T1000 (cell line): ENCODE results near the gene RAB3IP.
"Not testable (repeated sequence)": the region's sequence is repeated elsewhere in the genome, so short reads cannot be mapped to it uniquely, and the experiment has no call there.

ENCODE experiments used
- DNase-seq: peaks from one replicate; lab custom pipeline; 2025; ENCODE audit warnings: mixed read lengths; lab: John Stamatoyannopoulos, UW

The RAB3IP gene

GRCh38 chr12:69755302-69755701 lies 16.6 kb downstream of the RAB3IP start:
- no peak for DNase-seq

- no peak for DNase-seq
These were observed 17.6 kb downstream of the RAB3IP start for GRCh38 chr12:69756088-69756755.

DNA sequence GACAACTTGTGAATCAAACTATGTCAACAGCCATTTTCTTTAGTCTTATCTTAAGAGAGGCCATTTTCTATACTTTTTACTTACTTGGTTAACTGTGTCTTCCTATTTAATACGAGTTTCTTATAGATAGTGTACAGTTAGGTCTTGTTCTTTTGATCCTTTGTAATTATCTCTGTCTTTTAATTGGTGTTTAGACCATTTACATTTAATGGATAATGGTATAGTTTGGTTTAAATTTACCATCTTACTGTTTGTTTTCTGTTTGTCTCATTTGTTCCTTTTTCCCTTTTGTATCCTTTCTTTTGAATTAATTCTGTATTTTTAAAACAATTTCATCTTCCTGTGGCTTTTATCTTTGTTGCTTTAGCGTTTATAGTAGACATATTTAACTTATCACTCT lies 19.4 kb downstream of the RAB3IP start:
- no peak for DNase-seq

DNA sequence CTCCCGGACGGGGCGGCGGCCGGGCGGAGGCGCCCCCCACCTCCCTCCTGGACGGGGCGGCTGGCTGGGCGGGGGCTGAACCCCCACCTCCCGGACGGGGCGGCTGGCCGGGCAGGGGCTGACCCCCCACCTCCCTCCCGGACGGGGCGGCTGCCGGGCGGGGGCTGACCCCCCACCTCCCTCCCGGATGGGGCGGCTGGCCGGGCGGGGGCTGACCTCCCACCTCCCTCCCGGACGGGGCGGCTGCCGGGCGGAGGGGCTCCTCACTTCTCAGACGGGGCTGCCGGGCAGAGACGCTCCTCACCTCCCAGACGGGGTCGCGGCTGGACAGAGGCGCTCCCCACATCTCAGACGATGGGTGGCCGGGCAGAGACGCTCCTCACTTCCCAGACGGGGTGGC lies 20.9 kb downstream of the RAB3IP start:
- not testable (repeated sequence) for DNase-seq

GRCh38 chr12:69765515-69765914 lies 26.9 kb downstream of the RAB3IP start:
- DNase-seq, result no peak

GRCh38 chr12:69766260-69766659 lies 27.6 kb downstream of the RAB3IP start:
- no peak for DNase-seq

GRCh38 chr12:69779928-69780327 lies 41.3 kb downstream of the RAB3IP start:
- DNase-seq, result no peak

DNA sequence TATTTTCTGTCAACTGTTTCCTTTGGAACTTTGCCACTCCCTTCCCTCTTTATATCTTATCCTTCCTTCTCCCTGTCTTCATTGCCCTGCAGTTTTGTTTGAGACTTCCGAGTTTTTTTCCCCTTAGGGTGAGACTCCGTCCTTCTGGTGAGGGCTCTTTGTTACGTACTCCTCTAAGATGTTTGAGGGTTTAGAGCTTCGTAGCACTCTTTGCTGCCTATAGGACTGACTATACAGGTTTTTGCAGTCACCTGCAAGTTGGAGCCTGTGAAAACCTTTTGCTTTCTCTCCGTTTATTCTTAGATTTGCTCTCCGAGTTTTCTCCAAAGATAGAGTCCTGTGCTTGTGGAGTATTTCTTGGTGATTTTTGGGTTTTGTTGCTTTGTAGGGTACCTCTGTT lies 44.7 kb downstream of the RAB3IP start:
- DNase-seq, result no peak

GRCh38 chr12:69789351-69789750 lies 50.7 kb downstream of the RAB3IP start:
- no peak for DNase-seq

- no peak for DNase-seq
These were observed 53.9 kb downstream of the RAB3IP start for GRCh38 chr12:69792533-69792932.

DNA sequence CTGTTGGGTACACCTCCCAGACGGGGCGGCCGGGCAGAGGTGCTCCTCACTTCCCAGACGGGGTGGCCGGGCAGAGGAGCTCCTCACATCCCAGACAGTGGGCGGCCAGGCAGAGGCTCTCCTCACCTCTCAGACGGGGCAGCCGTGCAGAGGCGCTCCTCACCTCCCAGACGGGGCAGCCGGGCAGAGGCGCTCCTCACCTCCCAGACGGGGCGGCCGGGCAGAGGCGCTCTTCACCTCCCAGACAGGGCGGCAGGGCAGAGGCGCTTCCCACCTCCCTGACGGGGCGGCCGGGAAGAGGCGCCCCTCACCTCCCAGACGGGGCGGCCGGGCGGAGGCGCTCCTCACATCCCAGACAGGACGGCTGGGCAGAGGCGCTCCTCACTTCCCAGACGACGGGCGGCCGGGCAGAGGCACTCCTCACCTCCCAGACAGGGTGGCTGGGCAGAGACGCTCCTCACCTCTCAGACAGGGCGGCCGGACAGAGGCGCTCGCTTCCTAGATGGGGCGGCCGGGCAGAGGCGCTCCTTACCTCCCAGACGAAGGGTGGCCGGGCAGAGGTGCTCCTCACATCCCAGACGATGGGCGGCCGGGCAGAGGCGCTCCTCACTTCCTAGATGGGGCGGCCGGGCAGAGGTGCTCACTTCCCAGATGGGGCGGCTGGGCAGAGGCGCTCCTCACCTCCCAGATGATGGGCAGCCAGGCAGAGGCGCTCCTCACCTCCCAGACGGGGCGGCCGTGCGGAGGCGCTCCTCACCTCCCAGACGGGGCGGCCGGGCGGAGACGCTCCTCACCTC lies 68.6 kb downstream of the RAB3IP start:
- DNase-seq, result not testable (repeated sequence)

GRCh38 chr12:69810870-69811498 lies 72.3 kb downstream of the RAB3IP start:
- no peak for DNase-seq

DNA sequence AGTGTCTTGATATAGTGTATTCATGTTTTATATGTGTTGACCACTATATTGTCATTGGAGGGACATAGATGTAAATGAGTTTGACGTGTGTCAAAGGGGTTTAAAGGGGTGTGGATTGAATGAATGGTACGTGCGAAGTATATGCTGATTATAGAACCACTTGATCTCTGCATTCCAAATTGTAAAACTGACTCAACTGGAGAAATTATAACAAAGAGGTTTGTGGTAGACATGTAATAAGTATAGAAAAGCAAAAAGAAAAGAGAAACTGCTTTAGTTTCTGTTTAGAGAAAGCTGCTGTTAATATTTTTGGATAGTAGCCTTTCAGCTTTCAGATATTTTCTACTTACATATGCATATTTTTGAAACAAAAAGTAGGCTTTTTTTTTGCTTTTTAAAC lies 77.4 kb downstream of the RAB3IP start:
- DNase-seq, result no peak

DNA sequence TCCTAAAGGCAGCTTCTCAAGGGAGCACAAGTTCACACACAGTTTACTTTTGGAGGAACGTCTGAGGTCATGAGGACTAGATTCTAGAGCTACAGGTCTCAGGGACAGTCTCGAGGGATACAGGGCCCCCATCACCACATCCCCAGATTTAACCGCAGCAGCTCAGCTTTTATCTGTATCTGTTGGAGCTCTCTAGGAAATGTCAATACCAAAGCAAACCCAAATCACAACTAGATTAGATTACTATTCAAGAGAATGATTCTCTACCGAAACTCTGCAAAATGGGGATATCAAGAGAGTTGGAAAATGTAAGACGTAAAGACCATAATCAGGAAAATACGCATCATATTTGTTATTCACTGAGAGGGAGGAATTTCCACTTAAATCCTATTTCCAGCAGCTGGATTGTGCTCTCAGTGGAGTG lies 82.4 kb downstream of the RAB3IP start:
- no peak for DNase-seq

DNA sequence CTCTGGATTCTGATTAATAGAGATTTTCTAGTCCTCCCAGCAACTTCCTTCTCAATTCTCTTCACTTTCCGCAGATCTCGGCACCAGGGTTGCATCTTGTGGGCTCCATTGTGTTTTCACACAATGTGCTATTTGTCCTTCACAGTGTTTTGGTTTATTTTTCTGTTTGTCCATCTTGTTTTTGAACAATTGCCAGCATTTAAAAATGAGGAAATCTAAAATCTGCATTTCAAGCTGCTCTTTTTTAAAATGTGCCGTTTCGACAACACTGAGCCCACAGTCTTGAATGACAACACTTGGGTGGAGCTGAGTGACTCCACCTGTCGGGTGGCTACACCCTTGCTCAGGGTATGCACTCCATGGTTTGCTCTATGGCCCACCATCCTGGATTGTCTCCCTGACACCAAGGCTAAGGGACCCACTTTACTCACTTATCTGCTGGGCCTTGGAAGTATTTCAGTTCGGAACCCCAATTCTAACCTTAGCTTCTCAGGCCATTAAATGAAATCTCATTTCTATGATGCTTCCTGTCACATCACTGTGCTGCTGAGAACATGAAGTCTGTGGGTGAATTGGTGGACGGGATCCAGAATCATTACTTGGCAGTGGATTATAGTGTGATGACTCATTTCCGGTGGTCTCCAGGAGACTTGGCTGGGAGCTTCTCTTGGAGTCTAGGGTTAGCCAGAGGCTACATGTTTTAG lies 82.9 kb downstream of the RAB3IP start:
- DNase-seq, result peak; percentile 90

DNA sequence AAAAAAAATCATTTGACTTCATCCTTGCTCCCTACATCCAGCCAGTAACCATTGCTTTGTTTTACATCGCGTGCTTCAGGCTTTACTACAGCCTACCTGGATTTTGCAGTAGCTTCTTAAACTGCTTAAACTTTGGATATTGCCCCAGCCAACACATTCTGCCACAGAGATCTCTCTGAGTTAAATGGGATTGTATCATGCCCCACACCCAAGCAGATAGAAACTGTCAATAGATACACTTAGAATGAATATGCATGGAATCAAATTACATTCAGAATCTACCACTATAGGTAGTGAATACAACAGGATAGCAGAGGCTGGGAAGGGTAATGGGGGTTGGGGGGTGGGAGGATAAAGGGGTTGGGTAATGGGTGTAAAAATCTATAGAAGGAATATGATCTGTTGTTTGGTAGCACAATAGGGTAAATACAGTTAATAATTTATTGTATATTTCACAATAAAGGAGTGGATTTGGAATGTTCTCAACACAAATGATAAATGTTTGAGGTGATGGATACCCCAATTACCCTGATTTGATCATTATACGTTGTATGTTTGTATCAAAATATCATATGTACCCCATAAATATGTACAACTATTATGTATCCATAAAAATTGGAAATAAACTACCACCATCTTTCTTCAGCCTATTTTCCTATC lies 83.7 kb downstream of the RAB3IP start:
- no peak for DNase-seq

GRCh38 chr12:69824028-69824427 lies 85.4 kb downstream of the RAB3IP start:
- no peak for DNase-seq

DNA sequence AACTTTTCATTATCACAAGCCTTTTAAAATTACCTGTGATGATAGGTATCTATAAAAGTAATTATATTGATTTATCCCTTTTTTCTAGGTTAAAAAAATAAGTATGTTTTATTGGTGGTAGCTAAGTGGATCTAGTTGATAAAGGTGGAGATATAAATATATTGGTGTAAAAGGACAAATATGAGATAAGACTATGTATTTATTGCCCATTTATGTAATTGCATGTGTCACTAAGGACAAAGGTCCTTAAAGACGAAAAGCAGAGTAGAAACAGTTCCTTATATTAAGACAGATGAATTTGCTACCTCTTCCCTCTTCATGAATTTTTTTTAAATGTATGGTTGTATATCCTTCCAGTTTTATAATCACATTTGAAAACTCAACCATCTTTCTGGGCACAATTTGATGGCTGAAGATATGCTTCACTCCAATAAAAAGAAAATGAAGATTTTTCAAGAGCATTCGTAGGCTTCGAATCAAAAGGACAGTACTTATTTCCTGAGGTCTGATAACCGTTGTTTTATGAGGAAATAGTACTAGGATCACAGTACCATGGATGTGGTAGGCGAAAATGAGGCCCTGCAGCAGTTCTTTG lies 86.4 kb downstream of the RAB3IP start, which contains the start of gene MYRFL:
MYRFL (plus strand) TSS at position 262 of the 595 bp plus-strand sequence; CDS start at position 553, 291 bp downstream.
- no peak for DNase-seq

DNA sequence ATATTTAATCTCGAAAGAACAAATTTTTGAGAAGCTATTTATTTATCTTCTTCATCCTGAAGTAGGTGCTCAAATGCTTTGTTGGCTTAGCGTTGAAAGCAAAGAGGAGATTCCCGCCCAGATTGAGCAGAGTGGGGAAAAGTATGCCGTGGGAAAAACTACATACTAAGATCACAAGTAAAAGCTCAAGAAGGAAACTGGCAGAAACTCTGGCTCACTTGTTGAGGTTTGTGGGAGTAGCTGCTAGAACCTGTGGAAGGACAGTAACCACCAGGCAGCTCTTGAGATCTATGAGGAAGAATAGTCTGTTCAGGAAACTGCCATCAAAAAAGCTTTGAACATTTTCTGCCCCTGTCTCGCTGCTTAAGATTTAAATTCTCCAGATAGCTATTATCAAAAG lies 90.2 kb downstream of the RAB3IP start:
- no peak for DNase-seq

- DNase-seq, result no peak
These were observed 95.0 kb downstream of the RAB3IP start for GRCh38 chr12:69833696-69834095.

DNA sequence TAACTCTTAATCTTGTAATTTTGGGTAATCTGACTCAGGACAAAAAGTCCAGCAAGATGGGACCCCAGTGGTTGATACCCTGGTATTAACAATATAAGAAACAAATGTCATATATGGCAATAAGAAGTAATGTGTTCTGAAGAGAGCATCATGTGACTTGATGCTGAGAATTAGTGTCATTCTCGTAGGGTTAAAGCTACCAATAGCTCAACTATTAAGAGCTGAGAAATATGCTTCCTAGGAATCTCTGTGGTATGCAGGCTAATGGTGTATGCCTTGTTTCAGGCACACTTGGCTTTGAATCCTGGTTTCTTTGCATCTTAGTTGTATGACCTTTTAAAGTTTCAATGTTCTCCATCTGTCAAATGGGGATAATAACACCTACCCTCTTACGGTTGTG lies 95.5 kb downstream of the RAB3IP start:
- no peak for DNase-seq
